HG03196 (cell line): ENCODE results near the gene SNCAIP.
"Not testable (repeated sequence)": the region's sequence is repeated elsewhere in the genome, so short reads cannot be mapped to it uniquely, and the experiment has no call there.

ENCODE experiments used
- ATAC-seq: cut with Tn5 transposase; IDR thresholded peaks from one replicate; pipeline ENCODE4 v1.9.1; 2021; ENCODE audit not compliant: unreplicated experiment

SNCAIP gene

DNA sequence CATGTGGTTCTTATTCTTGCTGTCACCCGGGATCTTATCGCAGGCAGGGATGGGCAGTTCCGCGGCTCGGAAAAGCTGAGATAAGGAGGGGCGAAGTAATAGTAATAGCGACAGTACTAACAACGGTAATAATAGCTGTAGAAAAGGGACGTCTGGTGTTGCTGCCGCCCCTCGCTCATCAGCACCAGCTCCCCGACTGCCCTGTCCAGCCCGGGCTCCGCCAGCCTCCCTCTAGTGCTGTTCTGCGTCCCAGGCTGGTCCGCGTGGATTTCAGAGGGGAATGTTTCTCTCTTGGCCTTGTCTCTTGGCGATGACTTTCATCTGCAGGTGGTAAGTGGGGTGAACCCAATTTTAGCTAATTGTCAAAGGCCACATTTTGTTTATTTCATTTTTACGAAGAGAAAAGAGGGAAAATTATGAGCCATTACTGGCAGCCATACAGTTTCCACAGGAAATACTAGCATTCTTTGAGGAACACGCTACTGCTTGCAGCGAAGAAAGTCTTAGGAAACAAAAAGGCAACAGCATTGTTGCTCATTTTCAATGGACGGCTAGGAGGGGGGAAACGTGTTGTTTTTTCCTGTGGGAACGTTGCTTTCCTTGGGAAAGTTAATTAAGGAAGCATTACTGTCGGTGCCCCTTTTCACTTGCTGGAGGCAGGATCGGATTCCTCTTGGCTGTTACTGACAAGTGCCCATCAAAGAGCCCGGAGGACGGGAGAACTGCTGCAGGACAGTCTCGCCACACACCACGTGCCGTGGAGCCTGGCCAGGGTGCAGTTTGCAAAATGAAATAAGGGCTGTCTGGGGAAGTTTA, 762 bp downstream of the SNCAIP start:
- no peak for ATAC-seq

- no peak for ATAC-seq
Measured at GRCh38 chr5:122314036-122314435, 2.0 kb downstream of the SNCAIP start.

- no peak for ATAC-seq
Measured at GRCh38 chr5:122315521-122315920, 3.5 kb downstream of the SNCAIP start.

DNA sequence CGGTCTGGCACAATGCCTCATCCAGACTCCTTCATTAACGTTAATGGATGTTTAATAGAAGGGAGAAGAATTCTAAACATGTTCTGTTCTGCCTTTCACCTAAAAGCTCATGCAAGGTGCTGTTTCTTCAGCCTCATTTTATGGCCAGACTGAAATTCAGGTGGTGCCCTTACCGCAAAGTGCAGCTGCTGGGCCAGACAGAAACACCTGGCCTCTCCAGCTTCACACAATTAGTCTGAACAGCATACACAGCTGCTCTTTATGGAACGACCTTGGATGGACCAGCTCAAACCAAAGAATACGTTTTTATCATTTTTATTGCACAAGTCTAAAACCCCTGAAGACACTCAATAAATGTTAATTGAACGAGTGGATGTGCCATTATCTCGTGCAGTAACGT, 4.6 kb downstream of the SNCAIP start:
- ATAC-seq = no peak

- ATAC-seq = no peak
Measured at GRCh38 chr5:122319897-122320296, 7.9 kb downstream of the SNCAIP start.

DNA sequence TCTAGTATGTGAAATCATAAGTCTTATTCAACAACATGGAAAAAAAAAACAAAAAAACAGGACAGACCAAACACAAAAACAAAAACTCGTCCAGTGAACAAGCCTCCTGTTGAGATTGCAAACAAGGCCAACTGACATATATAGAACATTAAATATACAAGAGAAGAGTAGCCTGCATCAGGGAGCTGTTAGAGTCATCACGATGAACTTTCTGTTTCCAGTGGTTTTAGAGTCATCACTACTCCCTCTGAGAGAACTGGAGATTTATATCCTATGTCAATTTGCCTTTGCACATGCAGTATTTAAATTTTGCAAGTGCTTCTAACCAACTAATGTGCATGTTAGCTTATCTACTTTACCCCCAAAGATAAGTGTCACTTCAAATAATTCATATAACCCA, 9.9 kb downstream of the SNCAIP start:
- ATAC-seq = no peak

DNA sequence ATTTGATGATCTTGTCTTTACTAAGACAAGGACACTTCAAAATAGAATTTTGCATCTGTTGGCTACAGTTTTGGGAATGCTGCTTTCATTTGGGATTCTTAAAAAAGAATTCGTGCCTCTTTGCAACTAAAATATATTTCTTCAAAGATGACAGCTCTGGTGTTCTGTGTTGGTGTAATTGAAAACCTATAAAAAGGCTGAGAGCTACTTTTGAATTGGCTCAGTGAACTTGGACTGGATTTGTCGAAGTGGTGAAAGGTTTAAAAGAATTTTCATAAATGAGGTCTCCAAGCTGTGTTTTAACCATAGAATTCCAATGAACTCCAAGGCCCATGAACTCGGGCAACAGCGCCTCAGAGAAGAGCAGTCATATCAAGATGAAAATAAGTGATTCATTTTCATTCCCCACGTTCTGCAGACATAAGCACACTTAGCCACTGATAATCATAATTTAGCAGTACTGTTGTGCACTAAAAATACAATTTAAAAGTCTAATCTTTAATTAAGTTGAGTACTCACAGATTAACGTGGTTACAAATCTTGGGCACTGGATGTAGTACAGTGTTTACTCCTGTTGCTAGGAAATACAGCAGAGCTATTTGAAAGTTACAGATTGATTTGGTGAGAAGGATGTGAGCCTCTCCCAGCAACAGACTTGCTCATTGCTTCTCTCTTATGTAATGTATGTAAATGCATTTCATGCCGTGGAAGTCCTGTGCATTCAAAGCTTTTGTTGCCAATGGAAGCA, 10.9 kb downstream of the SNCAIP start:
- ATAC-seq = no peak

GRCh38 chr5:122323738-122324137, 11.7 kb downstream of the SNCAIP start:
- no peak for ATAC-seq

DNA sequence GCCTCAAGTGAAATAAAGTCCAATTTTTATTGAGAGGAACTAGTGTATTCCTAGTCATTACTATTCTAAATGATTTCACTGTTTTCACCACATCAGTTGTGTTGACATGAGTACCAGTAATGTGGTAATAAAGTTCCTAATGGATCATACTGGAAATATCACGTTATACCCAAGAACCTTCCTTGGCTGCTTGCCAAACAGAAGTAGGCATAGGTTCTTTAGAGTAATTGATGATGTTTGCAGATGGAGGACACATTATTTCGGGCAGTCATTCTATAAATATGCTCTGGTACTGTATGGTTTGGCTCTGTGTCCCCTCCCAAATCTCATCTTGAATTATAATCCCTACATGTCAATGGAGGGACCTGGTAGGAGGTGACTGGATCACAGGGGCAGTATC, 15.1 kb downstream of the SNCAIP start:
- no peak for ATAC-seq

DNA sequence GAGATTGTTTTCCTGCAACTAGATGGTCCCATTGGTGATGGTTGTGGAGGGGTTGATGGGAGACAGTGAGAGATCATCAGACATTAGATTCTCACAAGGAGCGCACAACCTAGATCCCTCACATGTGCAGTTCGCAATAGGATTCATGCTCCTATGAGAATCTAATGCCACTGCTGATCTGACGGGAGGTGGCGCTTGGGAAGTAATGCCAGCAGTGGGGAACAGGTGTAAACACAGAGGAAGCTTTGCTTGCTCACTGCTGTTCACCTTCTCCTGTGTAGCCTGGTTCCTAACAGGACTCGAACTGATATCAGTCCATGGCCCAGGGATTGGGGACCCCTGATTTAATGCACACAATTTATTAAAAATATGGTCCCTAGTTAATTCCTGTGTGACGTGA, 18.8 kb downstream of the SNCAIP start:
- ATAC-seq = no peak

DNA sequence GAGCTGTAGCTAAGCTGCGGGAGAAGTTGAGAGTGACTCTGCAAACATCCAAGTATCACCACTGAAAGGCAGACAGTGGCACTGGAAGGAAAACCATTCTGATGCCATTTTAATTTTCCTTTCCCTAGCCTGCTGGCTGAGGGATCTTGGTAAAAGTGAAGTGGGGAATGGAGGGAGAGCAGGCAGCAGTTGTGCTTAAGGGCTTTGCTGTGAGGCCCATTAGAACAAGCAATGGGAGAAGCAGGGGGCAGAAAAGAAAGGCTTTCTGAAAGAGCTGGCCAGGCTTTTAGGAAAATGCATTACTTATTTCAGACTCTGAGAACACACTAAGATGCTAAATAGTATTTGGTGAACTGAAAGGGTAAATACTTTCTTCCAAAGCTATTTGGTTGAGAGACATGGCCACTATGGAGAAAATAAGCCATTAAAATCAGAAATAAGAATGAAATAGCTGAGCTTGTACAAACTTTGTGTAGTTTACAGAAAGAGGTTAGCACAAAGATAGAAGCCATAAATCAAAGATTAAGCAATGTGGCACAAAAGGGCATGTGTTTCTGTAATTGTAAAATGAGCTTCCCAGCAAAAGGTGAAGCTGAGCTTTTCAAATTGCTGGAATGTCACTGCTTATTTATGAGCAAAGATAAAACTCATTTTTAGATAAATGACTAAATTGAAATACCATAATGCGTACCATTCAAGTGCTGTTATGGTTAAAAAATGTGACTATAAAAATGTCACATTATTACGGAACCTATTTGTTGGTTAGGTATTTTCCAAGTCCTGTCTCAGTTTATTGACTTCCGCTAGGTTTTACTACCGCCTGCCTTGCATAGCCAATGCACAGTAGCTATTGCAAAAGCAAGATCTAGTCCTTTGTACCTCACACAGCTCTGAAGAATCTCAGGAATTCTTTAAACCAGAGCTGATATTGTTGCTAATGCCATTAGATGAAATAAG, 20.8 kb downstream of the SNCAIP start:
- ATAC-seq = no peak

DNA sequence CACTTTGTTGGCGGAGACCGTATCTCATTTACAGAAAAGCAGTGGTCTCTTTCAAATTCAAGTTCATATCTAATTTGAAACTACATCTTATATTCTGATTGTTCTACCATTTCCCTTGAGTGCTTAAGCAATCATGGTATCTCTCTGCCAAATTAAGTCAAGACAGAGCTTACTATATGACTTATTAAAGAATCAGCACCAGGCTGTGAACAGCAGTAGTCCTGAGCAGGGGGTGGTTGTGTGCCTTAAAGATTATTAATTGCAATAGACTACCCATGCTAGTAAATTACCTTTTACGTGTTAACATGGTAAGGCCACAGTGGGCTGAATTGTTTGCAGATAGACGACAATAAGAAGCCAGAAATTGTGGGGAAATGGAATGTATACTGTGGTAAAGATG, 21.5 kb downstream of the SNCAIP start:
- no peak for ATAC-seq

- no peak for ATAC-seq
Measured at GRCh38 chr5:122339591-122339990, 27.6 kb downstream of the SNCAIP start.

DNA sequence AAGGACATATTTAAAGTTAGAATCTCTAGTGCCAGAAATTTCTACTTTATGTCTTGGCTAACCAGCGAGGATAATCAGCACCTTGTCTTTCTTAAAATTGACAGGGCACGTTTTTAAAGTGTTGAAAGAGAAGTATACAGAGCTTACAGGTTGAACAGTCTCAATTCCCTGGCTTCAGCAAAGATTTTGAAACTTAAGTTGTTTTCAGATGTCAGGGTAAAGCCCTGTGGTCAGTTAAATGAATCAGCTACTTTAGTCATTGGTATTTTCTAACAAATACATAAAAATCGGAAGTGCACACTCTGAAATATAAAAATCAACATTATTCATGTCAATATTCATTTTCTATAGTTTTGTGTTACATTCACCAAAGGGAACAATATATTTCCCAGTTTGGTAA, 29.1 kb downstream of the SNCAIP start:
- ATAC-seq = no peak

DNA sequence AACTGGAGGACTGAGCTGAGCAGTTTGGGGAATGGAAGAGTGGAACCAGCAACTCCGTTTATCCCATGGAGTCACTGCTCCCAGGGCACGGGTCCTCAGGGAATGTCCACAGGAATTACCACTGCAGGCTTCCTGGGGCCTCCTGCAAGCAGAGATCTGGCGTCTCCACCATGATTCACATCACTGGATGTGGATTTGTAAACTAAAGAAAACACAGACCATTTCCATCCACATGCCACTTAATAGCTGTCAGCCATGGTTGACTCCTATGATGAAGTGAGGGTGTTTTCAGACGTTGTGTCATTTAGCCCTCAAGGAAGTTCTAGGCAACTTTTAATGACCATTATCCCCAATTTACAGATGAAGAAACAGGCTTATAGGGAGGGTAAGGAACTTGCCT, 30.2 kb downstream of the SNCAIP start:
- no peak for ATAC-seq

GRCh38 chr5:122346897-122347581, 35.0 kb downstream of the SNCAIP start:
- no peak for ATAC-seq

DNA sequence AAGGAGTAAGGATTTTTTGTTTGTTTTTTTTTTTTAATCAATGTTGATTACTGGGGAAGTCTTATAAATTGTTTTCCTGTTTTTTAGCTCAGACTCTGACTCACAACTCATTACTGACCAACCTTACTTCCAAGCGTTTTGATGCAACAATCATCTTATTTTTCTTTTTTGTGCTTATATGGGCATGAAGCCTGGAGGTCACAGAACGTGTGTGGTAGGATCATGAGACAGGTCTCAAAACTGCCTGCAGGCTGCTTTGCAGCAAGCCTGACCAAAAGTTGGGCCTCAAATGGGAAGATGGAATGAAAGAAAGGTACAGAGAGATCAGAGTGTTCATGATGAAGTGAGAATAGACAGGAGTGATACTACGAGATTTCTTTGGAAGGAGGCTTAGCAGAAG, 38.5 kb downstream of the SNCAIP start:
- no peak for ATAC-seq

DNA sequence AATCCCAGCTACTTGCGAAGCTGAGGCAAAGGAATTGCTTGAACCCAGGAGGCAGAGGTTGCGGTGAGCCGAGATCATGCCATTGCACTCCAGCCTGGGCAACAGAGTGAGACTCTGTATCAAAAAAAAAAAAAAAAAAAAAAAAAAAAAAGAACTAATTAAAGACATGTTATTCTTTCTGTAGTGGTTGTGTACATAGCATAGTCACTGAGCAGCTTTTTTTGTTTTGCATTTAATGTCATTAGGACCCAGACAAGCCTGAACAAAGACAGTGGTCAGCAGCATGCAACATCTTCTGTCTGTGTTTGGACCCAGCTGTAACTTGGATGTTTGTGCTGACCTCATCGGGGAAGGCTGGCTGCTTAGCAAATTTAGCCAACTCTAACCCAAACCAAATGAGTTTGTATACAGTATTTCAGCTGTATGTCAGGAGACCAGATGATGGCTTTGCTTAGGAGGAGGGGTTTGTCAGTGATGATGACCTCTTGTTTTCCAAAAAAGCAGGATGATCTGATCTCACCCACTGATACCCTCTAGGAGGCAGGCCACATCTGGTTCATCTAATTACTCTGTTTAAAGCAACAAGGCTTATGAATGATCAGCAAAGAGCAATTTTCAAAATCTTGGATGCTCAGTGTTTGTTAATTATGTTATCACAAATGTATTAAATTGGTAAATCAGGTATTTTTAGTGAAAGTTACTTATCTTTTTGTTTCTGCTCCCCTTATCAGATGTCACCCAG, 39.5 kb downstream of the SNCAIP start:
- no peak for ATAC-seq

DNA sequence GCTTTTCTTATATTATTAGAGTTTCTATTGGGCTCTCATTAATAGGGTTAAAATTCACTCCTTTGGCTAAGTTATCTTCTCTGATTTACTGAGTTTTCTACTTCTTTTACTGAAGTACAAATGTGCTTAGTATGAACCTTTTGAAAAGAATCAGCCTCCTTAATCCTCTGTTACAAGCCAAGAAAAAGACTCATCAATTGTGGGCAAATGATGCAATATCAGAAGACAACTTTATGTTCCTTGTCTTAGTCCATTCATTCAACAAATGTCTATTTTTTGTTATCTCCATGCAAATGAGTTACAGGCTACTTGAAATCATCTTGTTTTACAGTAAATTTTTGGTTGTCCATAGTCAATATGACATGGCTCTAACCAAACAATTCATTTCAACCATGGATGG, 40.3 kb downstream of the SNCAIP start:
- ATAC-seq = no peak

DNA sequence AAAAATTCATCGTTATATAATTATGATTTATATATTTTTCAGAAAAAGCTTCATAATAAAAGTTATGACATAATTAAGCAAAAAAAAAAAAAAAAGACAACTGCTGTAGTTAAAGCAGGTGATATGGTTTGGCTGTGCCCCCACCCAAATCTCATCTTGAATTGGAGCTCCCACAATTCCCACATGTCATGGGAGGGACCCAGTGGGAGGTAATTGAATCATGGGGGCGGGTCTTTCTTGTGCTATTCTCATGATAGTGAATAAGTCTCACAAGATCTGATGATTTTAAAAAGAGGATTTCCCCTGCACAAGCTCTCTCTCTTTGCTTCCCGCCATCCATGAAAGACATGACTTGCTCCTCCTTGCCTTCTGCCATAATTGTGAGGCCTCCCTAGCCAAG, 41.3 kb downstream of the SNCAIP start:
- not testable (repeated sequence) for ATAC-seq
